GM19328 (cell line): ENCODE results near the gene FCHO2.

Experiments
- ATAC-seq: cut with Tn5 transposase; IDR thresholded peaks from one replicate; pipeline ENCODE4 v1.9.1; 2021; ENCODE audit warnings: mild to moderate bottlenecking, moderate library complexity; ENCODE audit not compliant: unreplicated experiment

FCHO2 gene

GRCh38 chr5:73027816-73028215, 72.0 kb downstream of the FCHO2 start:
- no peak for ATAC-seq

- ATAC-seq: no peak
These were observed 73.3 kb downstream of the FCHO2 start for GRCh38 chr5:73028991-73029595.

DNA sequence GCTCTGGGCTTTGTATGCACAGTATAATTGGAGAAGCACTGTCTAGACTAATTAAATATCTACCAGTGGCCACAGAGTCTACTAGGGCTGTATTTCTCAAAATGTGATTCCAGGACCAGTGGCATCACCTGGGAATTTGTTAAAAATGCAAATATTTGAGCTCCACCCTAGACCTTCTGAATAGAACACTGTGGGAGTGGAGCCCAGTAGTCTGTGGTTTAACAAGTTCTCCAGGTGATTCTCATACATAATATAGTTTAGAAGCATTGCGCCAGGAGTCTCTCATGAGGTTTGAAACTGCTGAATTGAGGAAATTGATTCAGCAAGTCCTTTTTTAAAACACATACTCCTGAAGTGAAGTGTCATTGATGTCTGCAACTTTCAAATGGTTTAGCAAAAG, 74.7 kb downstream of the FCHO2 start:
- ATAC-seq: no peak

- ATAC-seq: no peak
These were observed 75.2 kb downstream of the FCHO2 start for GRCh38 chr5:73030995-73031394.

DNA sequence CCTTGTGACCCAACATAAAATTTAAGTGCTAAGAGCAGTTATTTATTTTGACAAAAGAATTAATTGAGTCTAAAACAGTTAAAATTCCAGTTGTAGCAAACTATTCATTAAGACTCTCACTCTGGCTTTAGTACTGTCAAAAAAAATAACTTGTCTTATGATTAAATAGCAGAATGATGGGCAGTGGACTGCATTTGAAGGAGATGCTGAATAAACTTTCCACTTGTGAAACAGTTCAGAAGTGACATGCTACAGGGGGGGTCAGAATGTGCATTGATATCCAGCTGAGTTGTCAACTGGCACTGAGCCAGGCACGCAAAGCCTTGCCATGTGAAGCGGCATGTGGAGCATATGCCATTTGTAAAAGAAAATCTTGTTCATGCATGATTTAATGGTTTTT, 76.0 kb downstream of the FCHO2 start:
- ATAC-seq: no peak

- ATAC-seq: no peak
These were observed 76.8 kb downstream of the FCHO2 start for GRCh38 chr5:73032635-73033034.

GRCh38 chr5:73037545-73037944, 81.7 kb downstream of the FCHO2 start:
- ATAC-seq: no peak

- no peak for ATAC-seq
These were observed 83.2 kb downstream of the FCHO2 start for GRCh38 chr5:73039082-73039481.

DNA sequence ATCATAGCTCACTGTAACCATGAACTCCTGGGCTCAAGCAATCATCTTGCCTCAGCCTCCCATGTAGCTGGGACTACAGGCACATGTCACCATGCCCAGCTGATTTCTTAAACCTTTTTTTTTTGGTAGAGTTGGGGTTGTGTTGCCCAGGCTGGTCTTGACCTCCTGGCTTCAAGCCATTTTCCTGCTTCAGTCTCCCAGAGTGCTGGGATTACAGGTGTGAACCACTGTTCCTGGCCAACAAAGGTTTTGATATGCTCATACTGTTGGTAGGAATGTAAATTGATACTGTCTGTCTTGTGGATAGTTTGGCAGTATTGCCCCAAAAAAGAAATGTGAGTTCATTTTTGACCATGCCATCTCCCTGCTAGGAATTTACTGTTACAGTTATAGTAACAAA, 87.2 kb downstream of the FCHO2 start:
- ATAC-seq: no peak

- ATAC-seq: no peak
These were observed 88.7 kb downstream of the FCHO2 start for GRCh38 chr5:73044546-73044945.

- no peak for ATAC-seq
These were observed 89.8 kb downstream of the FCHO2 start for GRCh38 chr5:73045623-73046022.

DNA sequence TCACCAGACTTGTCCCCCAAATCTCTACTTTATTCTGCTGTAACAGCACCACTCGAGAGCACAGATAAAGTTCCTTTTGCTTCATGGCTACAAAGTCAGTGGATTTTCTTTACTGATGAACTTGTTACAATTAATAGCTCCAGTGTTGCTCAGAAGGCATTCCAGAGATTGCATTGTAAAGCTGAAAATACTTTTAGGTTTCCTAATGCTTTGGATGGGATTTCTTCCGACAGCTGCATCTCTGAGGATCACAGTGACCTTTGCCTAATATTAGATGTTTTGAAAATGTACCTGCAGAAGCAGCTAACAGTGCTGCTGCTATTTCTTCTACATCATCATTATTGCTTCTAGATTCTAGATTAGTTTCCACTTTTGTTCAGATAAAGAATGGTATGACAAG, 105.8 kb downstream of the FCHO2 start:
- ATAC-seq: no peak

DNA sequence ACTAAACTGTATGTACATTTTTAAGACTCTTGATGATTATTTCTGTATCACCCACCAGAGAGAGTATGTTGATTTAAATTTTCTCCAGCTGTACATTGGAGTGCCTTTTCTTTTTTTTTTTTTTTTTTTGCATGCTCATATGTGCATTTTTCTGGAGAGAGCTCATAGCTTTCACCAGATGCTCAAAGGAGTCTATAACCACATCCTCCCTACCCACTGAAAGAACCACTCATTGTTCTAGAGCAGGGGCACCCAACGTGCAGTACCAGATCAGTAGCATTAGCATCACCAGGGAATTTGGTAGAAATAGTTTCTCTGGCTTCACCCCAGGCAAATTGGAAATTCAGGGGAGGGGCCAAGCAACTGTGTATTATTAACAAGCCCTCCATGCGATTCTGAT, 110.6 kb downstream of the FCHO2 start:
- ATAC-seq: no peak

DNA sequence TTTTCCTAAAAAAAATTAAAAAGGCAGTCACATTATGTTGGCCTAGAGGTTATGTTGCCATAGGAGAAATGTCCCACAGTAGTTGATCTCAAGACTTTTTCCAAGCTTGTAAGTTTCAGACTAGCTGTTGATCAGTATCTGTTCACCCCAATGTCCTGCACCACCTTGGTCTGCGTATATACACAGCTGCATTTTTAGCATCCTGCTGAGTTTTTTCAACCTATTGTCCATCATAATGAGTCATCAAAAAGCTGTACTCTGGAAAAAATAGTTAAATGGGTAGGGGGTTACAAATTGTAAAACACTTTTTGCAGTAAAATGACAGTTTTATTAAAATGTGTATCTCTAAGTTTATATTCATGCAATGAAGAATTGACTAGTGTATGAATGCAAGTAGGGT, 111.4 kb downstream of the FCHO2 start:
- no peak for ATAC-seq

DNA sequence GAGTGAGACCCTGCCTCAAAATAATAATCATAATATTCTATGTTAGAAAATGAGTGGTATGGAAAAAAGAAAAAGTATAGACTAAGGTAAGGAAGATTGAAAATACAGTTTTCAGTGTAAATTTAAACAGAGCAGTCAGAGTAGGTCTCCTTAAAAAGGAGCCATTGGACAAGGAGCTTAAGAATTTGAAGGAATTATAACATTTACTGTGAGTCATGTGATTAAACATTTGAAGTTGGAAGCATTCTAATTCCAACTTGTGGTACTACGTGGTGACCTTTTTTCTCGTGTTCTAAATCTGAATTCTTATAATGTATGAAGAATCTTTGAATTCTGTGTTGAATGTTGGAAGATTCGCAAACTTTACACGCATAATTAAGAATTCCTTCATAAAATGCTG, 125.3 kb downstream of the FCHO2 start:
- no peak for ATAC-seq

- ATAC-seq: no peak
These were observed 132.2 kb downstream of the FCHO2 start for GRCh38 chr5:73088026-73088425.

GRCh38 chr5:73093943-73094342, 138.1 kb downstream of the FCHO2 start:
- no peak for ATAC-seq

- ATAC-seq: no peak
These were observed 138.6 kb downstream of the FCHO2 start for GRCh38 chr5:73094415-73094814.

- ATAC-seq: no peak
These were observed 139.9 kb downstream of the FCHO2 start for GRCh38 chr5:73095564-73096238.

- ATAC-seq: no peak
These were observed 140.4 kb downstream of the FCHO2 start for GRCh38 chr5:73096239-73096575.

GRCh38 chr5:73097740-73098139, 141.9 kb downstream of the FCHO2 start:
- no peak for ATAC-seq

GRCh38 chr5:73100109-73100508, 144.3 kb downstream of the FCHO2 start:
- no peak for ATAC-seq

GRCh38 chr5:73103870-73104299, 148.0 kb downstream of the FCHO2 start:
- ATAC-seq: no peak
